Endometrial microvascular endothelial cells (primary cell): ENCODE data around the gene CACNA2D3. TPM values are rescaled to one million over a fixed set of nuclear protein-coding genes. Genes with fewer than 3 reads are reported as not detected.

ENCODE experiments used
- in situ Hi-C: cut with HindIII; loops from 2 replicates; pipeline ENCODE4 v1.10.0; 2017; ENCODE audit warnings: low sequenced_read_pairs, low pct_unique_long_range_greater_than_20kb; ENCODE audit errors: inconsistent ontology term
- total RNA-seq: library from RNA; depleted of rRNA; stranded (reverse); fragments of >200 nt; gene quantifications from one replicate; pipeline ENCODE4 v1.2.3, GENCODE V29; 2015; ENCODE audit errors: inconsistent ontology term

The CACNA2D3 gene
- total RNA-seq, 1 donor from 2014 or later, result not detected

DNA sequence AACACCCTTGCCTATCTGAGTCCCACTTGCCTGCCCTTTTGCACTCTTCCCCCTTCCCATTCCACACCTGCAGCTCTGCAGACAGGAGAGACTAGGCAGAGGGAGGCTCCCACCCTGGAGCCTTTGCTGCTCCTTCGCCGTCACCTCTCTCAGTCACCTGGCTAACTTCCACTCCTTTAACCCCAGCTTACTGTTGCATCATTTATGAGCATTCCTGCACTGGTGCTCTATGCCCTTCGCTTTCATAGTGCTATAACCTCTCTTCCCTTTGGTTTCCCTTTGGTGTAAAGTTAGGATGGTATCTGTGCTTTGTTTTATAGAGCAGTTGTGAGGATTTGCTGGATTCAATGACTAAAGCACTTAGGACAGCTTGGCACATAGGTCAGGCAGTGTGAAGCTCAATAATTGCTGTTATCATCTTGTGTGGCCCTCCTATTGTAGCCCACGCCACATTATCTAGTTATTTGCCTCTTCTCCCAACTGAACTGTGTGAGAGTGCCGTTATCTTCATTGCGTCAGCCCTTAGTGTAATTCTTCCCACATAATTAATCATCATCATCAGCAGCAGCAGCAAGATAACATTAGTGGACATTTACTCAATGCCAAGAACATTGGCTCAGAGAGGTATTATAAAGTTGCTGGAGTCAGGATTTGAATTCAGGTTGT lies 253.9 kb downstream of the CACNA2D3 start:
- in situ Hi-C loops, result no loop called here

GRCh38 chr3:54376939-54377578 lies 254.7 kb downstream of the CACNA2D3 start:
- in situ Hi-C loops, result no loop called here

DNA sequence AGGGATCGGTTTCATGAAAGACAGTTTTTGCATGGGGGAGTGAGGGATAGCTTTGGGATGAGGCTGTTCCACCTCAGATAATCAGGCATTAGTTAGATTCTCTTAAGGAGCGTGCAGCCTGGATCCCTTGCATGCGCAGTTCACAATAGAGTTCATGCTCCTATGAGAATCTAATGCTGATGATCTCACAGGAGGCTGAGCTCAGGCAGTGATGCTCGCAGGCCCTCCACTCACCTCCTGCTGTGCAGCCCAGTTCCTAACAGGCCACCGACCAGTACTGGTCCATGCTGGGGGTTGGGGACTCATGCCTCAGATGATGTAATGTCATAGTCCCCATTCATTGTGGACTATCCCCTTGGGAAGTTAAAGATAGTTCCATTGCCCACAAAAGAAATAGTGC lies 255.8 kb downstream of the CACNA2D3 start:
- in situ Hi-C loops, result no loop called here

- in situ Hi-C loops, result no loop called here
These were observed 261.9 kb downstream of the CACNA2D3 start for GRCh38 chr3:54384279-54384678.

- in situ Hi-C loops, result no loop called here
These were observed 268.2 kb downstream of the CACNA2D3 start for GRCh38 chr3:54390582-54390981.

GRCh38 chr3:54393150-54393549 lies 270.8 kb downstream of the CACNA2D3 start:
- in situ Hi-C loops, result no loop called here

- in situ Hi-C loops, result no loop called here
These were observed 286.0 kb downstream of the CACNA2D3 start for GRCh38 chr3:54408328-54408727.

DNA sequence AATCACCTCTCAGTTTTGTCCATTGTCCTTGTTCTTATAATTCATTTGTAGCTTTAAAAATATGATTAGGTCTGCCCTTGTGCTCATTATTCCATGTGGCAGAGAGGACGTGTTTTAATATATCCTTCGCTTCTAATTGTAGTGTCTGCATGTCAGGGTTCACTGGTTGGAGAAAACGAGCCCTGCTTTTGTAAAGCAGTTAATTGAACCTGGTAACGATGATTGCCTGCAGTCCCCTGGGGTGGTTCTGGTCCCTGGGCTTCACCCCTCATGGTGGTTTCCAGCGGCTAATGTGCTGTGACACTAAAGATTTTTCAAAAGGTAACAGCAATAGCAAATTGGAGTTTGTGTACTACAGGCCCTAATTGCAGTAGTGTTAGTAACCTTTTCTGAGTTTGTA lies 299.6 kb downstream of the CACNA2D3 start:
- in situ Hi-C loops, result no loop called here

DNA sequence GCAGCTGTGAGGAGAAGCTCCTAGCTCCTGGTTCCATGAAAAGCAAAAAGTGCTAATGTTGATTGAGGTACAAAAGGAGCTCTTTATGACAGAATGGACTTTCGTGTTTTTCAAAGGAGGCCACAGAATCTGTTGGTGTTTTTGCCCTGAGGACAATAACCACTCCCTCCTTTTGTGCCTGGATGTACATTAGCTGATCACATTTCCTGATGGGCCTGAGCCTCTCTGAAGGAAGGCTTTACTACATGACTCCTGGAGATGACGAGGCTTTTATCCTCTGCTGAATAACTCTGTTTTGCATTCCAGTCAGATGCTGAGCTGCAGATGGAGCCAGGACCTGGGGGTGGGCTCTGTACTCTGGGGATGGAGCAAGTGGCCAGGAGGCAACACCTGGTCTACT lies 301.9 kb downstream of the CACNA2D3 start:
- in situ Hi-C loops, result no loop called here

DNA sequence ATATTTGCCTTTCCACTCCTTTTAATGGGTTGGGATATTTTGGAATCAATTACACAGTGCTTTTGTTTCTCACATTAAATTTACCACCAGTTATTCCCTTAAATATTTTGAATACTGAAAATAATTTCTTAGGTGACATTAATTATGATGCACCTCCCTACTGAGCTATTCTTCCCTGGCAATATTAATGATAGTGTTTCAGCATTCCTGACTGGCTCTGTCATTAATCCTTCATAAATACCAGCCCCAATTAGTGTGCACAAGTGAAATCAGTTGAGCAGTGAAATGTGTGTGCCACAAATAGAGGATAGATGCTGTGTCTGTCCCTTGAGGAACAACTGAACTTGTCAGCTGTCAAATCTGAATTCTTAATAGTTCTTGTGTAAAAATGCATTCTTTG lies 304.0 kb downstream of the CACNA2D3 start:
- in situ Hi-C loops, result no loop called here

- in situ Hi-C loops, result no loop called here
These were observed 305.1 kb downstream of the CACNA2D3 start for GRCh38 chr3:54427501-54427900.

DNA sequence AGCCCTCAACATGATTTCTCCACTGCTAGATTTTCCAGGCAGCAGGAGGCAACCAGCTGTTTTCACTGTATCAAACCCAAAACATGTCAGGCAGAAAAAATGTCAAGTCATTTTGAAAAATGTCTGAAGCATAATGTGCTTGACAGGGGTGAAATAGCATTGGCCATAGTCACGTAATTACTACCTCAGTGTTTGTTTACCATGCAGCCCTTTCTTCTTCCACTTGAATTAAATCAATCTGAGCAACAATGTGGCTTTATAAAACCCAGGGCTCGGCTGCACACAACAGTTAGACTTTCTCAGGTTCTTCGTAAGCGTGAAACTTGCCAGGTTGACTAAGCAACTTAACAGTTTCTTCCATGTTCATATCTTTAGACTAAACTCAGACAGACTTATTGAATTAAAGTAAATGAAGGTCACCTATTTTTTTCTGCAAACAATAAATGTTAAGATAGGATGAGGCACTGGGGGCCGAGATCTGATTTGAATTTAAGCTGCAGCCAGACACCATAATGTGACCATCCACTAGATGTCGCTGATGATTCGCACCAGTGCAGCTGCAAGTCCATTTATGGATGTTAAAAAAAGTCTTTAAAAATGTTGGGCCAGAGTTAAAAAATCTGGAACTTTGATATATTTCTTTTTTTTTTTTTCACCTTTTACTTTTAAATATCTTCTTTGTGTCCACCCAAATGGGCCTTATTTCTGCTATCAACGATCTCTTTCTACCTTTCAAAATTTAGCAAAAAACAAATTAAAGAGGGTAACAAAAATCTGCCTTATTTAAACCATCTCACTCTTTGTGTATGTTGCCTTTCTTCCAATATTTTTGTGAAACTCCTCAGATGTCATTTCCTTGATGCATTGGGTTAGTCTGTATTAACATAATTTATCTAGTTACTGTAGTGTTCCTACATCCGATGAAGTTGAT lies 305.9 kb downstream of the CACNA2D3 start:
- in situ Hi-C loops, result no loop called here

DNA sequence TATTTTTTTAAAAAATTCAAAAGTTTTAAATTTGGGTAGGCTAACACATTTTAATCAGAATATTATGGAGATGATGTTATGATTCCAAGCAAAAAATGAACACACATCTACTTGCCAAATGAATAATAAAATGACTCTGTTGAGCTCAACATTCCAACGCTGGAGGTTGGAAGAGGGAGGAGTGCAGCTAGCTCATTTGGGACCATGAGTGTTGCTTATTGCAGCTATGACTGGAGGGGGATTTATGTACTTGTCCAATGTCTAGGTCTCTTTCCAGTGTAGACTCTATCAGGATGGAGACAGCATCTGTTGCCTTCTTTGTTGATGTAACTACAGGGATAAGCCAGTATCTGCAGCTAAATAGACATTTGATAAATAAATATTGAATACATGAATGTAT lies 310.6 kb downstream of the CACNA2D3 start:
- in situ Hi-C loops, result no loop called here

DNA sequence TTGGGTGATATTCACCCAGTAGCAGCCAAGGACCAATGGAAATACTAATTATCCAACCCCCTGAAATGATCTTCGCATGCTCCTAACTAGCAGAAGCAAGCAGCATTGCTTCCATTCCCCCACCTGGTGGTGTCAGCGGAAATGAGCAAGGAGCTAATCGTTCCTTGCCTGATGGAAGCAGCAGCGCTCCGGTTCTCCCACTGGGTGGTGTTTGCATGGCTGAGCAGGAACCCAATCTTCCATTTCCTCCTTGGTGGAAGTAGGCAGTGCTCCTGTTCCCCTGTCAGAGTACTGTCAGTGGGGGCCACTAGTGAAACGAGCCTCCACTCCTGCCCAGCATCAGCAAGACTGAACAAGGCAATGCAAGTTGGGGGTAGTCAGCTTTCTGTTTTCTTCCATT lies 311.5 kb downstream of the CACNA2D3 start:
- in situ Hi-C loops, result no loop called here

DNA sequence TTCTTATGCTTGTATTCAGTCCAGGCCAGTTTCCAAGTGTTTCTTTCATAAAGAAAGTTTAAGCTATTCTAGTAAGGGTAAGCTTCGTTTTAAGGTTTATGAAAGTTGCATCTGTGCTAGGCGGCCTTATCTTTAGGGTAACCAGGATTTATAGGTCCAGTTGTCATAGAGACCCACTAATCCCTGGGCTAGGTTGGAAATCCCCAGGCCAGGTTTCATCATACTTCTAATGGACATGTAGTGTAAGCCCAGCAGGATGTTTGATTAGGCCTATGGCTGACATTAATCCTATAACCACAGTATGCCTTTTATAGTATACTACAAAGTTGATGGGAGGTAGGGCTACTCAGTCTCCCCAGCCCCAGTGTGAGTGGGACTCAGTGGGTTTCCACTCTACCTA lies 312.4 kb downstream of the CACNA2D3 start:
- in situ Hi-C loops, result no loop called here

GRCh38 chr3:54437271-54437670 lies 314.9 kb downstream of the CACNA2D3 start:
- in situ Hi-C loops, result no loop called here

DNA sequence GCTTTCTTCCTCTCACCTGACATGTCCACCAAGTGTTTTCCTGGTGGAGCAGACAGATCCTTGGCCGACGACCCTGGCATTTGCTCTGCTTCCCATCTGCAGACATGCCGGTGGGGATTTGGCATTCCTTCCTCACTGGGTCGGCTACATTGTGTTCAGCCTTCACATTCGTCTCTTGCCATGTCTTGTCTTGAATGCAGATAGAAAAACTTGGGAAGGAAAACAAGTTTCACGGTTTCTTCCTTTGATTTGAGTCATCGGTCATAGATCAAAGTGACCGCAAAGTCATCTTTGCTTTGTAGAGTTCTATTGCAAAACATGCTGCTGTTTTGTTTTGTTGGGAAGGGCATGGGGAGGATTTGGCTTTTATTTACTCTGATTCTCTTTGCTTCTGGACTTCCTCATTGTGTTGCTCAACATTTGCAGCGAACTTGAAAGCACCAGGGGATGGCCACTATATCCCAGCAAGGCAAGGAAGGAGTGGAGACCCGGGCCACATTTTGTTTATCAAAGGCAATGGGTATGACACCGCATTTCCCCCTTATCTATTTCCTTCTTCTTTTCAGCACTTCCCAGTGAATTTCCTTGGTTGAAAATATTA lies 321.3 kb downstream of the CACNA2D3 start:
- in situ Hi-C loops, result no loop called here

DNA sequence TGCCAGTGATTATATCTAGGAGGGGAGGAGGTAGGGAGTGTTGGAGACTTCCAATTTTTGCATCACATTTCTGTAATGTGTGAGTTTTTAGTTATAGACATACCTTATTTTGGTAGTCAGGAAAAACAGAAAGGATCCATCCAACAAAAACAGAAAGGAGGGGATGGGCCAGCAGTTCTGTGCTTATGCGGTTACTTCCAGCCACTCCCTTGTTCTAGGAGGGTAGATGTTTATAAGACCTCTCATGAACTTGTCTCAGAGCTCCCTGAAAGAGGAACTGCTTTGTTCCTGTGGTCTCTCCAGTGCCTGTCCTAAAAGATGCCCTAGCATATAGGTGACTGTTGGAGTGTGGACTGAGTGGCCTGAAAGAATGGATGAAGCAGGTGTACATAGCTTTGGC lies 323.3 kb downstream of the CACNA2D3 start:
- in situ Hi-C loops, result no loop called here

GRCh38 chr3:54447427-54447826 lies 325.1 kb downstream of the CACNA2D3 start:
- in situ Hi-C loops, result no loop called here
